ENCODE results near the gene SLC41A1. TPM values are rescaled to one million over a fixed set of nuclear protein-coding genes. Genes with fewer than 3 reads are reported as not detected.
A peak's percentile ranks its signal among the peaks of the same experiment; 100 is the strongest.

SLC41A1 gene
- total and polyA plus RNA-seq, 9 of the 15 experiments (the other 6 are each of a cell fraction or from before 2014, with no cell fraction given), result 4.1 to 29.3 (median 11.4) TPM

- TF ChIP-seq HNRNPH1 (optimal IDR thresholded peaks at IDR 0.05; ENCODE audit: low read depth, low read length) (no peak), ZBTB33 (CRISPR knock-in tag; IDR thresholded peaks at IDR 0.05) (0 out of 2 replicates have a peak, but pooled peaks have one; percentile 28), ZNF695 (CRISPR knock-in tag; IDR thresholded peaks at IDR 0.05) (no peak), TCF7 (IDR thresholded peaks at IDR 0.05; ENCODE audit: borderline replicate concordance) (no peak), GABPA (tag; conservative IDR thresholded peaks at IDR 0.05; ENCODE audit: low read depth) (peak; percentile 60), ZNF146 (CRISPR knock-in tag; IDR thresholded peaks at IDR 0.05; ENCODE audit: unreplicated experiment) (no peak), ZNF740 (CRISPR knock-in tag; IDR thresholded peaks at IDR 0.05) (peak; percentile 97), ZNF740 (tag; IDR thresholded peaks at IDR 0.05) (peak in 1 of 2 experiments; percentile 97; a peak in 2 of 4 replicates), RB1 (IDR thresholded peaks at IDR 0.05; ENCODE audit: low read depth) (peak; percentile 59), EP400 (IDR thresholded peaks at IDR 0.05) (peak; percentile 61; the same call in 1 of the 2 replicates), FOXM1 (IDR thresholded peaks at IDR 0.05; ENCODE audit: low read depth) (peak; percentile 60; the same call in 1 of the 2 replicates), FOXM1 (CRISPR knock-in tag; IDR thresholded peaks at IDR 0.05; ENCODE audit: low read depth) (no peak), SAP30 (IDR thresholded peaks at IDR 0.05; ENCODE audit: borderline replicate concordance, insufficient read depth, low read depth, low read length, poor library complexity, severe bottlenecking) (peak; percentile 73), MAFG (tag; conservative IDR thresholded peaks at IDR 0.05) (no peak), CTBP1 (IDR thresholded peaks at IDR 0.05; ENCODE audit: borderline replicate concordance) (no peak; the same call in none of the 2 replicates), ZNF134 (CRISPR knock-in tag; conservative IDR thresholded peaks at IDR 0.05) (no peak), MEF2D (tag; conservative IDR thresholded peaks at IDR 0.05; ENCODE audit: low read depth) (peak; percentile 92), TEAD1 (CRISPR knock-in tag; IDR thresholded peaks at IDR 0.05) (0 out of 4 replicates have a peak, but pooled peaks of 1 of the 2 experiments have one; percentile 3), CHD2 (IDR thresholded peaks at IDR 0.05; ENCODE audit: low read depth, low read length) (peak; percentile 69)
- TF ChIP-seq, protein P1, sequence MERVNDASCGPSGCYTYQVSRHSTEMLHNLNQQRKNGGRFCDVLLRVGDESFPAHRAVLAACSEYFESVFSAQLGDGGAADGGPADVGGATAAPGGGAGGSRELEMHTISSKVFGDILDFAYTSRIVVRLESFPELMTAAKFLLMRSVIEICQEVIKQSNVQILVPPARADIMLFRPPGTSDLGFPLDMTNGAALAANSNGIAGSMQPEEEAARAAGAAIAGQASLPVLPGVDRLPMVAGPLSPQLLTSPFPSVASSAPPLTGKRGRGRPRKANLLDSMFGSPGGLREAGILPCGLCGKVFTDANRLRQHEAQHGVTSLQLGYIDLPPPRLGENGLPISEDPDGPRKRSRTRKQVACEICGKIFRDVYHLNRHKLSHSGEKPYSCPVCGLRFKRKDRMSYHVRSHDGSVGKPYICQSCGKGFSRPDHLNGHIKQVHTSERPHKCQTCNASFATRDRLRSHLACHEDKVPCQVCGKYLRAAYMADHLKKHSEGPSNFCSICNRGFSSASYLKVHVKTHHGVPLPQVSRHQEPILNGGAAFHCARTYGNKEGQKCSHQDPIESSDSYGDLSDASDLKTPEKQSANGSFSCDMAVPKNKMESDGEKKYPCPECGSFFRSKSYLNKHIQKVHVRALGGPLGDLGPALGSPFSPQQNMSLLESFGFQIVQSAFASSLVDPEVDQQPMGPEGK (CRISPR knock-in tag; IDR thresholded peaks at IDR 0.05; ENCODE audit: borderline replicate concordance), result peak; percentile 22; the same call in 1 of the 2 replicates
- TF ChIP-seq, protein P2, sequence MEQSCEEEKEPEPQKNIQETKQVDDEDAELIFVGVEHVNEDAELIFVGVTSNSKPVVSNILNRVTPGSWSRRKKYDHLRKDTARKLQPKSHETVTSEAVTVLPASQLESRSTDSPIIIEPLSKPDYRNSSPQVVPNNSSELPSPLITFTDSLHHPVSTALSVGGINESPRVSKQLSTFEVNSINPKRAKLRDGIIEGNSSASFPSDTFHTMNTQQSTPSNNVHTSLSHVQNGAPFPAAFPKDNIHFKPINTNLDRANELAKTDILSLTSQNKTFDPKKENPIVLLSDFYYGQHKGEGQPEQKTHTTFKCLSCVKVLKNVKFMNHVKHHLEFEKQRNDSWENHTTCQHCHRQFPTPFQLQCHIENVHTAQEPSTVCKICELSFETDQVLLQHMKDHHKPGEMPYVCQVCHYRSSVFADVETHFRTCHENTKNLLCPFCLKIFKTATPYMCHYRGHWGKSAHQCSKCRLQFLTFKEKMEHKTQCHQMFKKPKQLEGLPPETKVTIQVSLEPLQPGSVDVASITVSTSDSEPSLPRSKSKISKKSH (CRISPR knock-in tag; IDR thresholded peaks at IDR 0.05), result no peak
Observed at GRCh38 chr1:205812878-205813754, at the start of gene SLC41A1 (continued).

All from K562 (cell line).